GM23338 (cell line): ENCODE data around the gene PTGDR2. TPM values are rescaled to one million over a fixed set of nuclear protein-coding genes. Genes with fewer than 3 reads are reported as not detected.

ENCODE experiments used
- ATAC-seq: fragments of 200-7000 bp; cut with Tn5 transposase; 3 replicates; pipeline ENCODE4 v1.9.1; 2020
- DNase-seq: peaks from one replicate; pipeline ENCODE4 v3.0.0-alpha.2; 2015; ENCODE audit warnings: low spot score
- H2AFZ ChIP-seq: fragments of 200-600 bp; sonication (generic); 2 replicates; pipeline ENCODE4 v1.8.0; 2016; ENCODE audit warnings: antibody characterized with exemption, mild to moderate bottlenecking, moderate library complexity
- H3F3A ChIP-seq: fragments of 200-600 bp; sonication (generic); replicated peaks from 2 replicates; pipeline ENCODE4 v1.8.0; 2017; ENCODE audit warnings: antibody characterized with exemption, mixed run types, low read depth
- H3K27ac ChIP-seq: fragments of 200-600 bp; sonication (generic); 2 replicates; pipeline ENCODE4 v1.6.1; 2016; ENCODE audit warnings: low read depth
- H3K27me3 ChIP-seq: fragments of 200-600 bp; sonication (generic); 2 replicates; pipeline ENCODE4 v1.8.0; 2016; ENCODE audit warnings: mild to moderate bottlenecking, mixed run types, moderate library complexity; ENCODE audit not compliant: insufficient read depth
- H3K36me3 ChIP-seq: fragments of 200-600 bp; sonication (generic); 2 replicates; pipeline ENCODE4 v1.8.0; 2016; ENCODE audit warnings: mild to moderate bottlenecking; ENCODE audit not compliant: insufficient read depth
- H3K4me1 ChIP-seq: fragments of 200-600 bp; sonication (generic); 2 replicates; pipeline ENCODE4 v1.8.0; 2016; ENCODE audit warnings: mild to moderate bottlenecking, moderate library complexity; ENCODE audit not compliant: insufficient read depth
- H3K4me2 ChIP-seq: fragments of 200-600 bp; sonication (generic); 2 replicates; pipeline ENCODE4 v1.7.1; 2017; ENCODE audit warnings: mixed run types
- H3K4me3 ChIP-seq: fragments of 200-600 bp; sonication (generic); 2 replicates; pipeline ENCODE4 v1.6.1; 2016; ENCODE audit warnings: mixed run types
- H3K79me2 ChIP-seq: fragments of 200-600 bp; sonication (generic); replicated peaks from 2 replicates; pipeline ENCODE4 v1.8.0; 2017; ENCODE audit warnings: mild to moderate bottlenecking; ENCODE audit not compliant: insufficient read depth
- H3K9me2 ChIP-seq: fragments of 200-600 bp; sonication (generic); 2 replicates; pipeline ENCODE4 v1.8.0; 2017; ENCODE audit not compliant: insufficient read depth
- H4K20me1 ChIP-seq: fragments of 200-600 bp; sonication (generic); replicated peaks from 2 replicates; pipeline ENCODE4 v1.8.0; 2017; ENCODE audit warnings: mild to moderate bottlenecking; ENCODE audit not compliant: insufficient read depth
- H3K27ac Mint-ChIP-seq: 2 replicates; pipeline ENCODE4 v1.8.0; 2020; ENCODE audit warnings: inconsistent platforms, mild to moderate bottlenecking, moderate library complexity, mixed read lengths
- H3K27me3 Mint-ChIP-seq: 3 replicates; pipeline ENCODE4 v1.8.0; 2022; ENCODE audit warnings: low read depth, mild to moderate bottlenecking, moderate library complexity, mixed read lengths, inconsistent platforms; ENCODE audit not compliant: insufficient read depth, poor library complexity
- H3K36me3 Mint-ChIP-seq: 3 replicates; pipeline ENCODE4 v1.8.0; 2021; ENCODE audit warnings: low read depth, mild to moderate bottlenecking, inconsistent platforms, moderate library complexity, mixed read lengths
- H3K4me1 Mint-ChIP-seq: 3 replicates; pipeline ENCODE4 v1.8.0; 2020; ENCODE audit warnings: mild to moderate bottlenecking, inconsistent platforms, mixed read lengths
- H3K4me3 Mint-ChIP-seq: 3 replicates; pipeline ENCODE4 v1.8.0; 2021; ENCODE audit warnings: moderate library complexity, mild to moderate bottlenecking, inconsistent platforms, mixed read lengths
- H3K9me3 Mint-ChIP-seq: 3 replicates; pipeline ENCODE4 v1.8.0; 2020; ENCODE audit warnings: moderate library complexity, mild to moderate bottlenecking, inconsistent platforms, mixed read lengths
- CREB1 ChIP-seq: fragments of 250-450 bp; sonication (Bioruptor Pico); IDR thresholded peaks from 2 replicates; pipeline ENCODE4 v1.5.0; 2020; ENCODE audit warnings: low read depth, mild to moderate bottlenecking, moderate library complexity
- CTCF ChIP-seq, 2 experiments: fragments of 200-600 bp in 1 of 2; sonication (generic) in 1 of 2; conservative IDR thresholded peaks; 2 replicates each; pipeline versions ENCODE4 v1.5.1 to v1.6.1; 2016 to 2017; ENCODE audit warnings: antibody characterized with exemption in 2 of 2, low read depth in 2 of 2, mild to moderate bottlenecking in 2 of 2, moderate library complexity in 1 of 2
- EZH2 ChIP-seq: fragments of 200-600 bp; sonication (generic); IDR thresholded peaks from one replicate; pipeline ENCODE4 v1.8.0; 2017; ENCODE audit warnings: antibody characterized with exemption, mild to moderate bottlenecking, low read depth; ENCODE audit not compliant: unreplicated experiment
- EZH2phosphoT487 ChIP-seq: fragments of 200-600 bp; sonication (generic); IDR thresholded peaks from one replicate; pipeline ENCODE4 v1.8.1; 2018; ENCODE audit warnings: antibody characterized with exemption; ENCODE audit not compliant: unreplicated experiment
- JUNB ChIP-seq: IDR thresholded peaks from one replicate; pipeline ENCODE4 v1.6.1; 2016; ENCODE audit warnings: antibody characterized with exemption; ENCODE audit not compliant: unreplicated experiment
- NANOG ChIP-seq: IDR thresholded peaks from 2 replicates; pipeline ENCODE4 v1.6.1; 2016; ENCODE audit warnings: antibody characterized with exemption, borderline replicate concordance
- POLR2AphosphoS5 ChIP-seq: IDR thresholded peaks from 2 replicates; pipeline ENCODE4 v1.6.1; 2016; ENCODE audit warnings: antibody characterized with exemption, low read depth
- REST ChIP-seq: IDR thresholded peaks from one replicate; pipeline ENCODE4 v1.6.1; 2018; ENCODE audit warnings: antibody characterized with exemption; ENCODE audit not compliant: unreplicated experiment
- STAT1 ChIP-seq: IDR thresholded peaks from one replicate; pipeline ENCODE4 v1.6.1; 2016; ENCODE audit warnings: antibody characterized with exemption; ENCODE audit not compliant: unreplicated experiment
- ZNF114 ChIP-seq: fragments of 250-450 bp; sonication (Bioruptor Pico); IDR thresholded peaks from 2 replicates; pipeline ENCODE4 v1.5.0; 2020; ENCODE audit warnings: mild to moderate bottlenecking, moderate library complexity
- ZNF331 ChIP-seq: fragments of 250-450 bp; sonication (Bioruptor Pico); IDR thresholded peaks from 2 replicates; pipeline ENCODE4 v1.5.0; 2020; ENCODE audit warnings: low read depth, mild to moderate bottlenecking, moderate library complexity
- ZNF462 ChIP-seq: fragments of 250-450 bp; sonication (Bioruptor Pico); IDR thresholded peaks from 2 replicates; pipeline ENCODE4 v1.5.0; 2020; ENCODE audit warnings: mild to moderate bottlenecking, moderate library complexity
- polyA plus RNA-seq: library from polyadenylated mRNA; unstranded; fragments of >200 nt; fragmentation: Nextera tagmentation; extraction: Ambion mirVana; gene quantifications from 2 replicates; pipeline ENCODE4 v1.2.1, GENCODE V29; 2016
- total RNA-seq: library from RNA; depleted of rRNA; stranded (reverse); fragments of >200 nt; shearing (Covaris generic); gene quantifications from 2 replicates; pipeline ENCODE4 v1.2.3, GENCODE V29; 2014
- TF ChIP-seq, protein P1 (sequence below): IDR thresholded peaks from 2 replicates; pipeline ENCODE4 v1.6.1; 2016; ENCODE audit warnings: antibody characterized with exemption

PTGDR2 gene
- total and polyA plus RNA-seq, 2 experiments from 2014 or later, result 0.24 to 0.73 TPM

GRCh38 chr11:60841797-60842667 lies 13.7 kb downstream of the PTGDR2 start, which contains the start of gene CCDC86:
CCDC86 (plus strand) TSS chr11:60842113; CDS start chr11:60842125, 12 bp downstream.
- Mint-ChIP-seq H3K27ac (peak within 1 kb of the TSS; percentile 94), H3K36me3 (peaks cover 15% of the 10 kb centered on the region), H3K4me3 (peak within 1 kb of the TSS; percentile 93), H3K4me1 (peaks cover 36% of the 10 kb centered on the region), H3K27me3 (peaks cover 33% of the 10 kb centered on the region), H3K9me3 (no peaks in the 10 kb centered on the region; the same call in 1 of the 3 replicates)
- peak within 1 kb of the TSS; percentile 96 for H3K4me2 ChIP-seq
- peak; percentile 95 for DNase-seq
- peaks cover 19% of the 10 kb centered on the region for H4K20me1 ChIP-seq
- peak within 1 kb of the TSS; percentile 79 for H2AFZ ChIP-seq
- H3F3A ChIP-seq, result no peaks in the 10 kb centered on the region
- H3K79me2 ChIP-seq, result peaks cover 49% of the 10 kb centered on the region
- 0 out of 2 replicates have a peak, but pooled peaks cover 4% of the 10 kb centered on the region for H3K9me2 ChIP-seq
- peak; percentile 74 for ATAC-seq
- peaks cover 18% of the 10 kb centered on the region for H3K4me1 ChIP-seq
- H3K27ac ChIP-seq, result peak within 1 kb of the TSS; percentile 92
- H3K36me3 ChIP-seq, result no peaks in the 10 kb centered on the region
- H3K4me3 ChIP-seq, result peak within 1 kb of the TSS; percentile 93
- H3K27me3 ChIP-seq, result no peaks in the 10 kb centered on the region
- TF ChIP-seq REST (no peak), CREB1 (peak; percentile 100), STAT1 (no peak), CTCF (conservative IDR thresholded peaks at IDR 0.05; ENCODE audit: low read depth in 2 of 2) (no peak), ZNF331 (CRISPR knock-in tag) (0 out of 2 replicates have a peak, but pooled peaks have one; percentile 25), NANOG (no peak), EZH2 (no peak), EZH2phosphoT487 (no peak), POLR2AphosphoS5 (peak; percentile 73), ZNF114 (CRISPR knock-in tag) (no peak), ZNF462 (CRISPR knock-in tag) (no peak), JUNB (no peak)
- TF ChIP-seq, protein P1, sequence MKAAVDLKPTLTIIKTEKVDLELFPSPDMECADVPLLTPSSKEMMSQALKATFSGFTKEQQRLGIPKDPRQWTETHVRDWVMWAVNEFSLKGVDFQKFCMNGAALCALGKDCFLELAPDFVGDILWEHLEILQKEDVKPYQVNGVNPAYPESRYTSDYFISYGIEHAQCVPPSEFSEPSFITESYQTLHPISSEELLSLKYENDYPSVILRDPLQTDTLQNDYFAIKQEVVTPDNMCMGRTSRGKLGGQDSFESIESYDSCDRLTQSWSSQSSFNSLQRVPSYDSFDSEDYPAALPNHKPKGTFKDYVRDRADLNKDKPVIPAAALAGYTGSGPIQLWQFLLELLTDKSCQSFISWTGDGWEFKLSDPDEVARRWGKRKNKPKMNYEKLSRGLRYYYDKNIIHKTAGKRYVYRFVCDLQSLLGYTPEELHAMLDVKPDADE, result peak; percentile 86
